ENCODE results near the gene IFFO2. TPM values are rescaled to one million over a fixed set of nuclear protein-coding genes. Genes with fewer than 3 reads are reported as not detected.
A peak's percentile ranks its signal among the peaks of the same experiment; 100 is the strongest.

The IFFO2 gene
- total RNA-seq, 4 donors from 2014 or later: 5.0 to 145 (median 13.6) TPM

- no peak for DNase-seq
- no peak for TF ChIP-seq CTCF (IDR thresholded peaks at IDR 0.05)
- no peak for TF ChIP-seq POLR2AphosphoS5 (IDR thresholded peaks at IDR 0.05)
- TF ChIP-seq POLR2A (IDR thresholded peaks at IDR 0.05): no peak
- no peak for TF ChIP-seq EP300 (IDR thresholded peaks at IDR 0.05; ENCODE audit: low read depth)
- Histone ChIP-seq H3K4me3 (no peak overlapping the region), H3K27ac (no peak overlapping the region), H3K4me1 (peaks cover 0 to 7% (median 0%) of the 10 kb centered on the region in 4 donors), H3K36me3 (no peaks in the 10 kb centered on the region), H3K9me3 (no peaks in the 10 kb centered on the region), H3K27me3 (no peaks in the 10 kb centered on the region)
- 76 to 80% methylated on average over 2 to 7 of the region's 7 CpGs for WGBS, 2 donors (ENCODE audit: low coverage in 1 of 2)
- intact Hi-C loops (cut with DNase I; ENCODE audit: low total_unique reads) (loop anchor here (2.0 kb wide), 1 partner anchor 42 kb away; no protein-coding TSS in a partner anchor), in situ Hi-C loops (cut with MboI; ENCODE audit: low pct_ligation_motif_present in 1 of 4, low pct_unique_long_range_greater_than_20kb in 1 of 4, low sequenced_read_pairs in 3 of 4) (loop anchor here in 2 of 4 donors (5.0 to 10.0 kb wide), 2 partner anchors 58 to 66 kb away; no protein-coding TSS in a partner anchor)
These were observed 16.5 kb upstream of the IFFO2 start for GRCh38 chr1:18972991-18973390.

GRCh38 chr1:18972531-18972930 lies 16.1 kb upstream of the IFFO2 start:
- intact Hi-C loops (cut with DNase I; ENCODE audit: low total_unique reads): loop anchor here (2.0 kb wide), 1 partner anchor 42 kb away; no protein-coding TSS in a partner anchor
- 23% methylated on average over 2 of the region's 2 CpGs; no CpG with 5 or more reads in 1 of the 2 donors for WGBS, 2 donors (ENCODE audit: low coverage in 1 of 2)
- no peaks in the 10 kb centered on the region for H3K27me3 ChIP-seq
- DNase-seq: no peak
- no peaks in the 10 kb centered on the region for H3K36me3 ChIP-seq
- TF ChIP-seq CTCF (IDR thresholded peaks at IDR 0.05): peak in 4 of 5 experiments; percentile 28 to 43 (median 32)
- TF ChIP-seq POLR2AphosphoS5 (IDR thresholded peaks at IDR 0.05): no peak
- H3K9me3 ChIP-seq: no peaks in the 10 kb centered on the region
- in situ Hi-C loops (cut with MboI; ENCODE audit: low pct_ligation_motif_present in 1 of 4, low pct_unique_long_range_greater_than_20kb in 1 of 4, low sequenced_read_pairs in 3 of 4): loop anchor here in 2 of 4 donors (5.0 to 10.0 kb wide), 2 partner anchors 58 to 65 kb away; no protein-coding TSS in a partner anchor
- H3K4me1 ChIP-seq: peaks cover 0 to 7% (median 0%) of the 10 kb centered on the region in 4 donors
- no peak overlapping the region for H3K27ac ChIP-seq
- no peak overlapping the region for H3K4me3 ChIP-seq

GRCh38 chr1:18970762-18971161 lies 14.3 kb upstream of the IFFO2 start:
- Histone ChIP-seq H3K4me3 (no peak overlapping the region), H3K36me3 (no peaks in the 10 kb centered on the region), H3K4me1 (peaks cover 0 to 7% (median 0%) of the 10 kb centered on the region in 4 donors), H3K9me3 (no peaks in the 10 kb centered on the region), H3K27ac (no peak overlapping the region), H3K27me3 (no peaks in the 10 kb centered on the region)
- WGBS, 2 donors (ENCODE audit: low coverage in 1 of 2): 66 to 100% methylated on average over 1 to 4 of the region's 4 CpGs
- in situ Hi-C loops (cut with MboI; ENCODE audit: low pct_ligation_motif_present in 1 of 4, low pct_unique_long_range_greater_than_20kb in 1 of 4, low sequenced_read_pairs in 3 of 4) (loop anchor here in 2 of 4 donors (5.0 to 10.0 kb wide), 2 partner anchors 56 to 63 kb away; no protein-coding TSS in a partner anchor), intact Hi-C loops (cut with DNase I; ENCODE audit: low total_unique reads) (no loop called here)
- no peak for DNase-seq
- TF ChIP-seq POLR2AphosphoS5 (IDR thresholded peaks at IDR 0.05): no peak
- TF ChIP-seq EP300 (IDR thresholded peaks at IDR 0.05; ENCODE audit: low read depth): no peak
- no peak for TF ChIP-seq CTCF (IDR thresholded peaks at IDR 0.05)
- TF ChIP-seq POLR2A (IDR thresholded peaks at IDR 0.05): no peak

- intact Hi-C loops (cut with DNase I; ENCODE audit: low total_unique reads): no loop called here
- Histone ChIP-seq H3K4me3 (no peak overlapping the region), H3K4me1 (peaks cover 0 to 7% (median 0%) of the 10 kb centered on the region in 4 donors), H3K27me3 (no peaks in the 10 kb centered on the region), H3K9me3 (no peaks in the 10 kb centered on the region), H3K36me3 (no peaks in the 10 kb centered on the region), H3K27ac (no peak overlapping the region)
- WGBS, 2 donors (ENCODE audit: low coverage in 1 of 2): 76 to 94% methylated on average over 3 to 7 of the region's 7 CpGs
- in situ Hi-C loops (cut with MboI; ENCODE audit: low pct_ligation_motif_present in 1 of 4, low pct_unique_long_range_greater_than_20kb in 1 of 4, low sequenced_read_pairs in 3 of 4): loop anchor here in 2 of 4 donors (5.0 to 10.0 kb wide), 2 partner anchors 56 to 63 kb away; no protein-coding TSS in a partner anchor
- no peak for TF ChIP-seq CTCF (IDR thresholded peaks at IDR 0.05)
- TF ChIP-seq POLR2A (IDR thresholded peaks at IDR 0.05): no peak
- TF ChIP-seq POLR2AphosphoS5 (IDR thresholded peaks at IDR 0.05): no peak
- no peak for TF ChIP-seq EP300 (IDR thresholded peaks at IDR 0.05; ENCODE audit: low read depth)
- DNase-seq: no peak
These were observed 13.9 kb upstream of the IFFO2 start for GRCh38 chr1:18970358-18970757.

Data from transverse colon (tissue), 4 donors.